ENCODE results near the gene SEMA6B.

The SEMA6B gene

DNA sequence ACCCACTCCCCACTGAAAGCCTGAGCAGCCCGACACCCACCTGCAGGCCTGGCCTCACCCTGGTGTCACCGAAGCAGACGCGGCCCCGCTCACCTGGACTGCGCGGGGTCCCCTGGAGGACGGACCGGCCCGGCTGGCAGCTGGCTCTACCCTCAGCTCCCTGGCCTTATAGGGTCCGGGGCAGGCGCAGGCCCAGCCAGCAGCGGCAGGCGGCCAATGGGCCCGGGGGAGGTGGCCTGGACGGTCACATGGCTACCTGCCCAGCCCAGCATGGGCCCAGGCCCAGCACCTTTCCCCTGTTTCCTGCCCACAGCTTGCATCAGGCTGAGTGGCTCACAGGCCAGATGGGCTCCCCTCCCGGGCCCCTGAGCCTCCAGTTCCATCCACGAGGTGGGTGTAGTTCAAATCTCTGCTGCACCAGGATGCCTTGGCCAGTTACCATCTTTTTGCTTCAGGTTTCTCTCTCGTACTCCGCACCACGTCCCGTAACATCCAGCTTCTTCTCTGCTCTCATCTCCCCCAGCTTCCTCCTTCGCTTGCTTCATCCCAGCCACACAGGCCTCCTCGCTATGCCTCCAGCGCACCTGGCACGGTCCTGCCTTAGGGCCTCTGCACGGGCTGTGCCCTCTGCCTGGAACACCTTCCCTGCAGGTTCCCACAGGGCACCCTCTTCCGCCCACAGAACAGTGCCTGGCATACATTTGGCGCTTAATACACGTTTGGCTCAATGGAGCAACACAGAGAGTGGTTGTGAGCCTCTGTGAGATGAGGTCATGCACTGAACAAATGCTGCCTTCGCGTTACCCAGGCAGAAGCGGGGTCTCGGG, 40.9 kb downstream of the SEMA6B start, which contains the start of gene PLIN4:
Gene PLIN4 (minus strand): TSS at position 142 of the 827 bp plus-strand sequence. CDS start 214 bp downstream, outside the sequence.
- no peaks in the 10 kb centered on the region for H3K27me3 ChIP-seq (ENCODE audit: control insufficient read depth in 2 of 2, insufficient read depth in 2 of 2, low read length in 2 of 2)

DNA sequence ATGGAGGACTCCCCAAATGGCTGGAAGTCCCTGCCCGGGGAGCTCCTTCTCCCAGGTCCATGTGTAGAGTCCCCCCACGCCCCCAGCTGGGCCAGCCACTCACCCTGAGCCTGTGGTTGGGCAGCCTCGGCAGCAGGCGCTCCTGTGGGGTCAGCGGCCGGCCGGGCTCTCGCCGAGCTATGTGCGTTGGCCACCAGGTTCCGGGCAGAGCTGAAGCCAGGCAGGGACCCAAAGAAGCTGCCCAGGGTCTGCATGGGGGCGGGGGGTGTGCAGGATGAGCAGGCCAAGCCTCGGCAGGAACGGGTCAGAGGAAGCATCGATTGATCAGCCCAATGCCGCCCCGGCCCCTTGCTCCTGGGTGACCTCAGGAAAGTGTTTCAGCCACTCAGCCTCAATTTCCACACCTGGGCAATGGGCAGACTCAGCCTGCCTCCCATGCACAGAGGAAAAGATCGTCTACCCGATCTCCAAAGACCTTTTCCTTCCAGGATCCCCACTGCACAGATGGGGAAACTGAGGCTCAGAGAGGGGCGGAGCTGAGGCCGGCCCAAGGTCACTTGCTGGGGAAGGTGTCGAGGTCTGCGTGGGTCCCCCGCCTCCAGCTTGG, 41.9 kb downstream of the SEMA6B start:
- Histone ChIP-seq H3K36me3 (ENCODE audit: control insufficient read depth in 2 of 2, insufficient read depth in 2 of 2, low read length in 2 of 2) (no peaks in the 10 kb centered on the region), H3K27ac (ENCODE audit: low read depth in 2 of 2, low read length in 2 of 2) (peak overlapping the region in 1 of 2 donors; percentile 56), H3K9me3 (ENCODE audit: control insufficient read depth in 2 of 2, low read length in 2 of 2) (no peaks in the 10 kb centered on the region), H3K27me3 (ENCODE audit: control insufficient read depth in 2 of 2, insufficient read depth in 2 of 2, low read length in 2 of 2) (no peaks in the 10 kb centered on the region), H3K4me1 (ENCODE audit: control insufficient read depth in 2 of 2, insufficient read depth in 2 of 2, low read length in 2 of 2) (no peaks in the 10 kb centered on the region), H3K4me3 (ENCODE audit: low read length in 2 of 2) (no peak overlapping the region), H3K9ac (ENCODE audit: low read depth in 1 of 2, low read length in 2 of 2) (no peak overlapping the region)

More for the DNA sequence above, 40.9 kb downstream of the SEMA6B start, which contains the start of gene PLIN4:
- H3K4me1 ChIP-seq (ENCODE audit: control insufficient read depth in 2 of 2, insufficient read depth in 2 of 2, low read length in 2 of 2): no peaks in the 10 kb centered on the region
- no peaks in the 10 kb centered on the region for H3K36me3 ChIP-seq (ENCODE audit: control insufficient read depth in 2 of 2, insufficient read depth in 2 of 2, low read length in 2 of 2)
- no peak within 1 kb of the TSS for H3K4me3 ChIP-seq (ENCODE audit: low read length in 2 of 2)
- H3K9me3 ChIP-seq (ENCODE audit: control insufficient read depth in 2 of 2, low read length in 2 of 2): no peaks in the 10 kb centered on the region
- peak within 1 kb of the TSS in 1 of 2 donors; percentile 2 for H3K9ac ChIP-seq (ENCODE audit: low read depth in 1 of 2, low read length in 2 of 2)
- H3K27ac ChIP-seq (ENCODE audit: low read depth in 2 of 2, low read length in 2 of 2): peak within 1 kb of the TSS in 1 of 2 donors; percentile 72

DNA sequence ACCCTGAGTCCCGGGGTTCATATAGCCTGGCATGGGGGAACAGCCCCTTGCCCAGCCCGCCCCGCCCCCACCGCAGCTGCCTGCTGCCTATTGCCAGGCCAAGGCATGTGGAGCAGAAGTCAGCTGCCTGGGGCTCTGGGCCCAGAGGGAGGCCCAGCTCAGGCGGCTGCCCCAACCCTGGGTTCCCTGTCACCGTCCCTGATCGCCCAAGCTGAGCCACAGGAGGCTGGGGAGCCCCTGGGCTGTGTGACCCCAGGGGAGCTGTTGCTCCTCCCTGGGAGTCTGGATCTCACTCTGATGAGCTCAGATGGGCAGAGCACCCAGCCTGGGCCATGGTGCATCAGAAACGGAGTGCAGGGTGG, 42.6 kb downstream of the SEMA6B start:
- Histone ChIP-seq H3K9me3 (ENCODE audit: control insufficient read depth in 2 of 2, low read length in 2 of 2) (no peaks in the 10 kb centered on the region), H3K4me1 (ENCODE audit: control insufficient read depth in 2 of 2, insufficient read depth in 2 of 2, low read length in 2 of 2) (no peaks in the 10 kb centered on the region), H3K27ac (ENCODE audit: low read depth in 2 of 2, low read length in 2 of 2) (no peak overlapping the region), H3K27me3 (ENCODE audit: control insufficient read depth in 2 of 2, insufficient read depth in 2 of 2, low read length in 2 of 2) (no peaks in the 10 kb centered on the region), H3K9ac (ENCODE audit: low read depth in 1 of 2, low read length in 2 of 2) (no peak overlapping the region), H3K36me3 (ENCODE audit: control insufficient read depth in 2 of 2, insufficient read depth in 2 of 2, low read length in 2 of 2) (no peaks in the 10 kb centered on the region), H3K4me3 (ENCODE audit: low read length in 2 of 2) (no peak overlapping the region)

DNA sequence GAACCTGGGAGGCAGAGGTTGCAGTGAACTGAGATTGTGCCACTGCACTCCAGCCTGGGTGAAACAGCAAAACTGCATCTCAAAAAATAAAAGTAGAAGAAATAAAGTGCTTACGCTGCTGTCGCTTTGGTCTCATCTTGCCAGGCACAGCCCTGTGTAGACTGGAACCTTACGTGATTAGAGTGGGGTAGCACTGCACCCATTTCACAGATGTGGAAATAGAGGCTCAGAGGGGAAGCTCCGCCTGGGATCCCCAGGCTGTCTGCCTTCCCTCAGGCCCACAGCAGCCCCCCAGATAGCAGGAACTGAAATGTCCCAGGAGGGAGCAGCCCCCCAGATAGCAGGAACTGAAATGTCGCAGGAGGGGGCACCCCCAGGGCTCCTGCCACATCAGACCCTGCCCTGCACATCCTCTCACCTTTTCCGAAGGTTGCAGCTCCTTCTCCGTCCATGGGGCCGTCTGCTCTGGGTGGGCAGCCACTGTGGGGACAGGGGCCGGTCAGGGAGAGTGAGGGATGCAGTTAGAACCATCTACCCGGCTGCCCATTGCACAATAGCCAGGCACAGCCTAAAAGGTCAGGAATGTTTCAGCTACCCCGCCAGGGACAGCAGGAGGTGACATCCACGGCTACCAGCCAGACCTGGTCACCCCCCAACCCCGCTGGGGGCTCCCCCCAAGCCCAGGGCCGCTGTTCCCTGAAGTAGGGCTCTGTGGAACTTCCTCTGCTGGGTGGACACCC, 43.1 kb downstream of the SEMA6B start:
- H3K9ac ChIP-seq (ENCODE audit: low read depth in 1 of 2, low read length in 2 of 2): no peak overlapping the region
- no peak overlapping the region for H3K4me3 ChIP-seq (ENCODE audit: low read length in 2 of 2)
- no peaks in the 10 kb centered on the region for H3K27me3 ChIP-seq (ENCODE audit: control insufficient read depth in 2 of 2, insufficient read depth in 2 of 2, low read length in 2 of 2)
- H3K27ac ChIP-seq (ENCODE audit: low read depth in 2 of 2, low read length in 2 of 2): no peak overlapping the region
- no peaks in the 10 kb centered on the region for H3K4me1 ChIP-seq (ENCODE audit: control insufficient read depth in 2 of 2, insufficient read depth in 2 of 2, low read length in 2 of 2)
- no peaks in the 10 kb centered on the region for H3K36me3 ChIP-seq (ENCODE audit: control insufficient read depth in 2 of 2, insufficient read depth in 2 of 2, low read length in 2 of 2)
- no peaks in the 10 kb centered on the region for H3K9me3 ChIP-seq (ENCODE audit: control insufficient read depth in 2 of 2, low read length in 2 of 2)

DNA sequence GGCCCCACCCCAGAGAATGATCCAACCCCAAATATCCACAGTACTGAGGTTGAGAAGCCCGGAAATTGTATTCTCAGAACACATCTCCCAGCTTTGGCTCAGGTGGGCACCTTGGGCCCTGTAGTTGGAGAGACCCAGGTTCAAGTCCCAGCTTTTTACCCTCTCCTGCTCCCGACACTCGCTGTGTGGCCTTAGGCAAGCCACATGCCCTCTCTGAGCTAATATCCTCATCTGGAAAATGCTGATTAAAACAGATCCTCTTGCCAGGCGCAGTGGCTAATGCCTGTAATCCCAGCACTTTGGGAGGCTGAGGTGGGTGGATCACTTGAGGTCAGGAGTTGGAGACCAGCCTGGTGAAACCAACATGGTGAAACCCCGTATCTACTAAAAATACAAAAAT, 43.8 kb downstream of the SEMA6B start:
- Histone ChIP-seq H3K4me3 (ENCODE audit: low read length in 2 of 2) (no peak overlapping the region), H3K4me1 (ENCODE audit: control insufficient read depth in 2 of 2, insufficient read depth in 2 of 2, low read length in 2 of 2) (no peaks in the 10 kb centered on the region), H3K36me3 (ENCODE audit: control insufficient read depth in 2 of 2, insufficient read depth in 2 of 2, low read length in 2 of 2) (no peaks in the 10 kb centered on the region), H3K9me3 (ENCODE audit: control insufficient read depth in 2 of 2, low read length in 2 of 2) (no peaks in the 10 kb centered on the region), H3K27me3 (ENCODE audit: control insufficient read depth in 2 of 2, insufficient read depth in 2 of 2, low read length in 2 of 2) (no peaks in the 10 kb centered on the region), H3K27ac (ENCODE audit: low read depth in 2 of 2, low read length in 2 of 2) (no peak overlapping the region), H3K9ac (ENCODE audit: low read depth in 1 of 2, low read length in 2 of 2) (no peak overlapping the region)

DNA sequence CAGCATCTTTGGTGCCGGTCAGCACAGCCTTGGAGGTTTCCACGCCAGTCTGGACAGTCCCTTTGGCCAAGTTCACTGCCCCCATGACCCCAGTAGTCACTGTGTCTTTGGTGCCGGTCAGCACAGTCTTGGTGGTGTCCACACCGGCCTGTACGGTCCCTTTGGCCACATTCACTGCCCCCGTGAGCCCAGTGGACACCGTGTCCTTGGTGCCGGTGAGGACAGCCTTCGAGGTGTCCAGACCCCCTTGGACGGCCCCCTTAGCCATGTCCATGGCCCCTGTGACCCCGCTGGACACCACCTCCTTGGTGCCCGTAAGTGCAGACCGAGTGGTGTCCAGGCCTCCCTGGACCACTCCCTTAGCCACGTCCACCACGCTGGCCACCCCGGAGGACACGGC, 46.2 kb downstream of the SEMA6B start:
- no peaks in the 10 kb centered on the region for H3K27me3 ChIP-seq (ENCODE audit: control insufficient read depth in 2 of 2, insufficient read depth in 2 of 2, low read length in 2 of 2)
- no peaks in the 10 kb centered on the region for H3K9me3 ChIP-seq (ENCODE audit: control insufficient read depth in 2 of 2, low read length in 2 of 2)
- no peak overlapping the region for H3K27ac ChIP-seq (ENCODE audit: low read depth in 2 of 2, low read length in 2 of 2)
- no peak overlapping the region for H3K4me3 ChIP-seq (ENCODE audit: low read length in 2 of 2)
- no peaks in the 10 kb centered on the region for H3K36me3 ChIP-seq (ENCODE audit: control insufficient read depth in 2 of 2, insufficient read depth in 2 of 2, low read length in 2 of 2)
- no peaks in the 10 kb centered on the region for H3K4me1 ChIP-seq (ENCODE audit: control insufficient read depth in 2 of 2, insufficient read depth in 2 of 2, low read length in 2 of 2)
- no peak overlapping the region for H3K9ac ChIP-seq (ENCODE audit: low read depth in 1 of 2, low read length in 2 of 2)

DNA sequence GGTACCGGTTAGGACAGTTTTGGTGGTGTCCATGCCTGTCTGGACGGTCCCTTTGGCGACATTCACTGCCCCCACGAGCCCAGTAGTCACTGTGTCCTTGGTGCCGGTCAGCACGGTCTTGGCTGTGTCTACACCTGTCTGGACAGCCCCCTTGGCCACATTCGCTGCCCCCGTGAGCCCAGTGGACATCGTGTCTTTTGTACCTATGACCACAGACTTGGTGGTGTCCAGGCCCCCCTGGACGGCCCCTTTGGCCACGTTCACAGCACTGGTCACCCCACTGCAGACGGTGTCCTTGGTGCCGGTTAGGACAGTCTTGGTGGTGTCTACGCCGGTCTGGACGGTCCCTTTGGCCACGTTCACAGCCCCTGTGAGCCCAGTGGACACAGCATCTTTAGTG, 47.4 kb downstream of the SEMA6B start:
- no peaks in the 10 kb centered on the region for H3K27me3 ChIP-seq (ENCODE audit: control insufficient read depth in 2 of 2, insufficient read depth in 2 of 2, low read length in 2 of 2)
- H3K9me3 ChIP-seq (ENCODE audit: control insufficient read depth in 2 of 2, low read length in 2 of 2): no peaks in the 10 kb centered on the region
- no peak overlapping the region for H3K4me3 ChIP-seq (ENCODE audit: low read length in 2 of 2)
- no peak overlapping the region for H3K27ac ChIP-seq (ENCODE audit: low read depth in 2 of 2, low read length in 2 of 2)
- H3K9ac ChIP-seq (ENCODE audit: low read depth in 1 of 2, low read length in 2 of 2): no peak overlapping the region
- no peaks in the 10 kb centered on the region for H3K36me3 ChIP-seq (ENCODE audit: control insufficient read depth in 2 of 2, insufficient read depth in 2 of 2, low read length in 2 of 2)
- no peaks in the 10 kb centered on the region for H3K4me1 ChIP-seq (ENCODE audit: control insufficient read depth in 2 of 2, insufficient read depth in 2 of 2, low read length in 2 of 2)

DNA sequence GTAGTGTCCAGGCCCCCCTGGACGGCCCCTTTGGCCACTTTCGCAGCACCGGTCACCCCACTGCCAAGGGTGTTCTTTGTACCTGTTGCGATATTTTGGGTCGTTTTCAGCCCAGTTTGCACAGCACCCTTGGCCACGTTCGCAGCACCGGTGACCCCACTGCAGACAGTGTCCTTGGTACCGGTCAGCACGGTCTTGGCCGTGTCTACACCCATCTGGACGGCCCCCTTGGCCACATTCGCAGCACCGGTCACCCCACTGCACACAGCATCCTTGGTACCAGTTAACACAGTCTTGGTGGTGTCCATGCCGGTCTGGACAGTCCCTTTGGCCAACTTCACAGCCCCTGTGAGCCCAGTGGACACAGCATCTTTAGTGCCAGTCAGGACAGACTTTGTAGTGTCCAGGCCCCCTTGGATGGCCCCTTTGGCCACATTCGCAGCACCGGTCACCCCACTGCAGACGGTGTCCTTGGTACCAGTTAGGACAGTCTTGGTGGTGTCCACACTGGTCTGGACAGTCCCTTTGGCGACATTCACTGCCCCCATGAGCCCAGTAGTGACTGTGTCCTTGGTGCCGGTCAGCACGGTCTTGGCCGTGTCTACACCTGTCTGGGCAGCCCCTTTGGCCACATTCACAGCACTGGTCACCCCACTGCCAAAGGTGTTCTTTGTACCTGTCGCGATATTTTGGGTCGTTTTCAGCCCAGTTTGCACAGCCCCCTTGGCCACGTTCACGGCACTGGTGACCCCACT, 48.0 kb downstream of the SEMA6B start:
- Histone ChIP-seq H3K4me1 (ENCODE audit: control insufficient read depth in 2 of 2, insufficient read depth in 2 of 2, low read length in 2 of 2) (no peaks in the 10 kb centered on the region), H3K9ac (ENCODE audit: low read depth in 1 of 2, low read length in 2 of 2) (no peak overlapping the region), H3K27ac (ENCODE audit: low read depth in 2 of 2, low read length in 2 of 2) (no peak overlapping the region), H3K27me3 (ENCODE audit: control insufficient read depth in 2 of 2, insufficient read depth in 2 of 2, low read length in 2 of 2) (no peaks in the 10 kb centered on the region), H3K9me3 (ENCODE audit: control insufficient read depth in 2 of 2, low read length in 2 of 2) (no peaks in the 10 kb centered on the region), H3K36me3 (ENCODE audit: control insufficient read depth in 2 of 2, insufficient read depth in 2 of 2, low read length in 2 of 2) (no peaks in the 10 kb centered on the region), H3K4me3 (ENCODE audit: low read length in 2 of 2) (no peak overlapping the region)

DNA sequence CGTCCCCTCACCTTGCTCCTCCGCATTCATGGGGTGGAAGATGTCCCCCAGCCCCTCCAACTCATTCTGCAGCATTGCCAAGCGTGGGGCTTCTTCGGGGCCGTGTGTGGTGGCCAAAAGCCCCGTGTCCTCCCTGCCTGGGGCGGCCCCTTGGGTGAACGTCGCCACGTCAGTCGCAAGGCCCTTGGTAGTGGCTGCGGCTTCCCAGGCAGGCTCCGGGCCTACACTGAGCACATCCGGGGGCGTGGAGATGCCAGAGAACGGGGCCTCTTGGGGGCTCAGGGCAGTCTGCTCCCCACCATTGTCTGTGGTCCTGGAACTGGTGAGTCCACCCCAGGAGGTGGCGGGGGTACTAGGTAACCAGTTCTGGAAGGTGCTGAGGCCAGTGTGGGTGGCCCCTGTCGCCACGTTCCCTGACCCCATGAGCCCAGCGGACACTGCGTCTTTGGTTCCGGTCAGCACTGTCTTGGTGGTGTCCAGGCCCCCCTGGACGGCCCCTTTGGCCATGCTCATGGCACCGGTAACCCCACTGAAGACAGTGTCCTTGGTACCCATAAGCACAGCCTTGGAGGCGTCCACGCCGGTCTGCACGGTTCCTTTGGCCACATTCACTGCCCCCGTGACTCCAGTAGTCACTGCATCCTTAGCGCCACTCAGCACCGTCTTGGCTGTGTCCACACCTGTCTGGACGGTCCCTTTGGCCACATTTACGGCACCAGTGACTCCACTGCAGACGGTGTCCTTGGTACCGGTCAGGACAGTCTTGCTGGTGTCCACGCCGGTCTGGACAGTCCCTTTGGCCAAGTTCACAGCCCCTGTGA, 48.8 kb downstream of the SEMA6B start:
- no peak overlapping the region for H3K9ac ChIP-seq (ENCODE audit: low read depth in 1 of 2, low read length in 2 of 2)
- H3K27me3 ChIP-seq (ENCODE audit: control insufficient read depth in 2 of 2, insufficient read depth in 2 of 2, low read length in 2 of 2): no peaks in the 10 kb centered on the region
- no peak overlapping the region for H3K27ac ChIP-seq (ENCODE audit: low read depth in 2 of 2, low read length in 2 of 2)
- H3K36me3 ChIP-seq (ENCODE audit: control insufficient read depth in 2 of 2, insufficient read depth in 2 of 2, low read length in 2 of 2): no peaks in the 10 kb centered on the region
- no peaks in the 10 kb centered on the region for H3K4me1 ChIP-seq (ENCODE audit: control insufficient read depth in 2 of 2, insufficient read depth in 2 of 2, low read length in 2 of 2)
- H3K4me3 ChIP-seq (ENCODE audit: low read length in 2 of 2): no peak overlapping the region
- H3K9me3 ChIP-seq (ENCODE audit: control insufficient read depth in 2 of 2, low read length in 2 of 2): no peaks in the 10 kb centered on the region

Measured in mucosa of rectum (tissue), 2 donors.